ENCODE data around the gene HMCN2. TPM values are rescaled to one million over a fixed set of nuclear protein-coding genes. Genes with fewer than 3 reads are reported as not detected.

HMCN2 gene
- total and polyA plus RNA-seq, 2 of the 4 experiments (the other 2 are of a cell fraction): 0.02 TPM; not detected in 1

DNA sequence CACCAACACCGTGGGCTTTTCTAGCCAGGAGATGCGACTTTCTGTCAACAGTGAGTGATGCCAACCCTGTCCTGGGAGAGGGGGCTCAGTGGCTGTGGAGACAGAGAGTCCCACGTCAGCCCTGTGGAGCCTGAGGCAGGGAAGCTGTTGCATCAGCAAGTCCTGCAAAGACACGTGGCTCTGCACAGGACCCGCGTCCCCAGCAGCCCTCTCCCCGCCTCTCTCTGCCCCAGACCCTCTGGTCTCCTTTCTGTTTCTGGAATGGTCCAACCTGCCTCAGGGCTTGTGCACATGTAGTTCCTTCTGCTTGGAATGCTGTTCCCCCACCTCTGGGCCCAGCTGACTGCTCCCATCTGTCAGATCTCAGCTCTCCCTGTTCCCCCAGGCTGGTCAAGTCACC is 60.4 kb downstream of the HMCN2 start:
- 80% methylated on average over 6 of the region's 7 CpGs; no CpG with 5 or more reads in 1 of the 2 experiments for WGBS, 2 experiments (ENCODE audit: extremely low coverage in 2 of 2, insufficient read length in 1 of 2)
- Histone ChIP-seq H3K23ac (ENCODE audit: low read depth, low read length) (no peak overlapping the region), H3K14ac (replicated peaks; ENCODE audit: low read depth, low read length) (no peak overlapping the region), H3K9ac (ENCODE audit: low read depth, low read length) (no peak overlapping the region), H3K4me3 (ENCODE audit: insufficient read depth, low read depth, low read length) (no peak overlapping the region), H4K20me1 (ENCODE audit: insufficient read depth, low read length) (0 out of 2 replicates have a peak, but pooled peaks cover 2% of the 10 kb centered on the region), H3K18ac (ENCODE audit: low read depth, low read length) (no peak overlapping the region), H3K4me1 (ENCODE audit: control insufficient read depth, insufficient read depth, low read length) (peaks cover 7% of the 10 kb centered on the region), H2AFZ (replicated peaks; ENCODE audit: low read length, poor library complexity) (no peak overlapping the region), H4K8ac (ENCODE audit: low read depth in 2 of 2, low read length in 2 of 2) (no peak overlapping the region), H3K27ac (ENCODE audit: insufficient read depth, low read length) (no peak overlapping the region), H2BK20ac (ENCODE audit: low read depth, low read length) (no peak overlapping the region), H4K91ac (ENCODE audit: insufficient read depth, low read depth, low read length) (no peak overlapping the region), H2BK15ac (ENCODE audit: low read depth, low read length) (no peak overlapping the region), H3K9me3 (ENCODE audit: control insufficient read depth, insufficient read depth, low read length) (no peaks in the 10 kb centered on the region), H3K27me3 (ENCODE audit: control insufficient read depth, insufficient read depth, low read length) (peaks cover 61% of the 10 kb centered on the region), H2AK5ac (ENCODE audit: low read depth, low read length) (no peak overlapping the region), H2AK9ac (replicated peaks; ENCODE audit: low read depth, low read length, poor library complexity) (no peak overlapping the region), H4K5ac (ENCODE audit: low read depth, low read length) (no peak overlapping the region), H2BK5ac (ENCODE audit: low read depth, low read length, poor library complexity, severe bottlenecking) (no peak overlapping the region), H3K9me1 (ENCODE audit: insufficient read depth, low read length) (no peaks in the 10 kb centered on the region), H2BK120ac (ENCODE audit: low read depth, low read length) (no peak overlapping the region), H3K36me3 (ENCODE audit: control insufficient read depth, insufficient read depth, low read length) (no peaks in the 10 kb centered on the region), H3K56ac (ENCODE audit: extremely low read depth, insufficient read depth, low read length) (no peak overlapping the region), H3K4ac (ENCODE audit: low read depth, low read length) (no peak overlapping the region), H3K4me2 (ENCODE audit: low read depth, low read length) (no peak overlapping the region), H3K79me1 (ENCODE audit: low read depth in 1 of 2, low read length in 2 of 2) (no peaks in the 10 kb centered on the region)
- intact Hi-C loops (cut with micrococcal nuclease) (no loop called here), in situ Hi-C loops (cut with MboI; ENCODE audit: low sequenced_read_pairs) (no loop called here), dilution Hi-C loops (cut with HindIII; ENCODE audit: low sequenced_read_pairs, unreplicated experiment) (no loop called here)
- CTCF ChIA-PET: no interaction called here
- POLR2A ChIA-PET (ENCODE audit: unreplicated experiment): no interaction called here
- no peak for DNase-seq
- ATAC-seq (ENCODE audit: low read depth): no peak
- no TSS peak for BruUV-seq (replicated peaks)
- TF ChIP-seq RFX5 (IDR thresholded peaks at IDR 0.05; ENCODE audit: low read depth, low read length) (no peak), RAD21 (IDR thresholded peaks at IDR 0.05; ENCODE audit: low read length) (no peak), BHLHE40 (IDR thresholded peaks at IDR 0.05; ENCODE audit: low read depth, low read length) (no peak), SMC3 (IDR thresholded peaks at IDR 0.05; ENCODE audit: low read depth, low read length) (no peak), CHD1 (IDR thresholded peaks at IDR 0.05; ENCODE audit: low read depth, low read length) (no peak)
- TF ChIP-seq, protein P1, sequence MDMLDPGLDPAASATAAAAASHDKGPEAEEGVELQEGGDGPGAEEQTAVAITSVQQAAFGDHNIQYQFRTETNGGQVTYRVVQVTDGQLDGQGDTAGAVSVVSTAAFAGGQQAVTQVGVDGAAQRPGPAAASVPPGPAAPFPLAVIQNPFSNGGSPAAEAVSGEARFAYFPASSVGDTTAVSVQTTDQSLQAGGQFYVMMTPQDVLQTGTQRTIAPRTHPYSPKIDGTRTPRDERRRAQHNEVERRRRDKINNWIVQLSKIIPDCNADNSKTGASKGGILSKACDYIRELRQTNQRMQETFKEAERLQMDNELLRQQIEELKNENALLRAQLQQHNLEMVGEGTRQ (IDR thresholded peaks at IDR 0.05; ENCODE audit: low read depth, low read length): no peak
